SH-SY5Y (cell line): Measurements from ENCODE around the gene LITAF.

Source experiments
- GATA2 ChIP-seq: IDR thresholded peaks from 2 replicates; pipeline ENCODE4 v1.6.1; 2011; ENCODE audit warnings: mild to moderate bottlenecking, low read depth, low read length
- GATA3 ChIP-seq: IDR thresholded peaks from 2 replicates; pipeline ENCODE4 v1.6.1; 2011; ENCODE audit warnings: low read depth, mild to moderate bottlenecking, low read length, moderate library complexity

- TF ChIP-seq GATA2 (no peak), GATA3 (no peak)
Observed at GRCh38 chr16:11503566-11503965, 83.2 kb downstream of the LITAF start.
